Hepatocyte (in vitro differentiated cells): ENCODE results near the gene ALG9. TPM values are rescaled to one million over a fixed set of nuclear protein-coding genes. Genes with fewer than 3 reads are reported as not detected.

Source experiments
- DNase-seq: peaks from one replicate; pipeline ENCODE4 v3.0.0-alpha.2; 2016; ENCODE audit warnings: low spot score
- H2AFZ ChIP-seq: fragments of 200-600 bp; sonication (generic); 2 replicates; pipeline ENCODE4 v1.6.0; 2016; ENCODE audit warnings: antibody characterized with exemption, mild to moderate bottlenecking
- H3K27ac ChIP-seq: fragments of 200-600 bp; sonication (generic); 2 replicates; pipeline ENCODE4 v1.5.1; 2016; ENCODE audit warnings: mild to moderate bottlenecking
- H3K27me3 ChIP-seq: fragments of 200-600 bp; sonication (generic); 2 replicates; pipeline ENCODE4 v1.6.1; 2016
- H3K36me3 ChIP-seq: fragments of 200-600 bp; sonication (generic); replicated peaks from 2 replicates; pipeline ENCODE4 v1.5.1; 2016; ENCODE audit warnings: low read depth; ENCODE audit not compliant: insufficient read depth
- H3K4me1 ChIP-seq: fragments of 200-600 bp; sonication (generic); 2 replicates; pipeline ENCODE4 v1.5.1; 2016; ENCODE audit warnings: mild to moderate bottlenecking, moderate library complexity; ENCODE audit not compliant: insufficient read depth
- H3K4me2 ChIP-seq: fragments of 200-600 bp; sonication (generic); 2 replicates; pipeline ENCODE4 v1.6.0; 2016
- H3K4me3 ChIP-seq: fragments of 200-600 bp; sonication (generic); 2 replicates; pipeline ENCODE4 v1.5.1; 2016; ENCODE audit warnings: mild to moderate bottlenecking
- H3K79me2 ChIP-seq: fragments of 200-600 bp; sonication (generic); 2 replicates; pipeline ENCODE4 v1.6.0; 2017; ENCODE audit warnings: mild to moderate bottlenecking
- H3K9me2 ChIP-seq: fragments of 200-600 bp; sonication (generic); replicated peaks from 2 replicates; pipeline ENCODE4 v1.6.0; 2017; ENCODE audit warnings: mild to moderate bottlenecking; ENCODE audit not compliant: insufficient read depth
- H3K9me3 ChIP-seq: fragments of 200-600 bp; sonication (generic); 2 replicates; pipeline ENCODE4 v1.5.1; 2016; ENCODE audit warnings: low read depth, mild to moderate bottlenecking
- H4K20me1 ChIP-seq: fragments of 200-600 bp; sonication (generic); 2 replicates; pipeline ENCODE4 v1.6.0; 2016; ENCODE audit warnings: mild to moderate bottlenecking; ENCODE audit not compliant: insufficient read depth, poor library complexity, severe bottlenecking
- EZH2 ChIP-seq: fragments of 200-600 bp; sonication (generic); IDR thresholded peaks from 2 replicates; pipeline ENCODE4 v1.6.1; 2016; ENCODE audit warnings: antibody characterized with exemption, mild to moderate bottlenecking, borderline replicate concordance
- EZH2phosphoT487 ChIP-seq: fragments of 200-600 bp; sonication (generic); IDR thresholded peaks from one replicate; pipeline ENCODE4 v1.6.1; 2018; ENCODE audit warnings: antibody characterized with exemption, mild to moderate bottlenecking, low read depth, moderate library complexity; ENCODE audit not compliant: unreplicated experiment, severe bottlenecking
- WGBS: methylation state at CpG from one replicate; pipeline ENCODE4 v1.1.6; 2016; ENCODE audit warnings: low lambda C conversion rate; ENCODE audit errors: missing lambda C conversion rate; 5-methylcytosine and 5-hydroxymethylcytosine counted together
- polyA plus RNA-seq: library from polyadenylated mRNA; unstranded; fragments of >200 nt; fragmentation: Nextera tagmentation; extraction: Ambion mirVana; gene quantifications from 2 replicates; pipeline ENCODE4 v1.2.1, GENCODE V29; 2016
- total RNA-seq: library from RNA; depleted of rRNA; stranded (reverse); fragments of >200 nt; gene quantifications from 2 replicates; pipeline ENCODE4 v1.2.3, GENCODE V29; 2014
- TF ChIP-seq, protein P1 (sequence below): fragments of 200-600 bp; sonication (generic); IDR thresholded peaks from 2 replicates; pipeline ENCODE4 v1.5.1; 2016; ENCODE audit warnings: antibody characterized with exemption, mild to moderate bottlenecking; ENCODE audit not compliant: poor library complexity

The ALG9 gene
- total and polyA plus RNA-seq, 2 experiments from 2014 or later = 22.6 to 52.4 TPM

DNA sequence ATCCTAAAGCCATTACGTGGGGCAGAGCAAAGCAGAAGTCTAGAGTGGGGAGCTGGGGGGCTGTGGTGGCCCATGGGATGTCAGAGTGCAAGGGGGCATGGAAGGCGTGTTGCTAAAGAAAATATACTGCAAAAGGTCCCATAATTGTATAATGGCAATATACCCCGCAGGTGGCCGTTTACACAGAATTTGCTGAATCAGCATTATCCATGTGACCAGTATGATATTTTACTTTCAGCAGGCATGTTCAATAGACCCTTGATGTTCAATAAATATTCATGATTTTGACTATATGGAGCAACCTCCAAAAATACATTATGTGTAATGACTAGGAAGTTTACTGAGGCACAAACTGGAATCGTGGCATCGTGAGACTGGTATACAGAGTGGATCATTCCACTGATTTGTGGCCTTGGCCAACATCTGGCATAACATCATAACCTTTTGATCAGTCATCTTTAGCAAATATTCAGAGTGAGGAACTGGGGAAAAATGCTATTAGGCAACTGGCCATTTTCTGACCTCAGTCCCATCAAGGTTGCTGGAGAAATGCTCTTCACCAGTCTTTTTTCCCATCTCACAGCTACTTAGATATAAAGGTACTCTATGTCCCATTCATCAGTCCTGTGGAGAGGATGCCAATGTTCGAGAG, 75.9 kb downstream of the ALG9 start:
- Histone ChIP-seq H3K9me3 (no peaks in the 10 kb centered on the region), H3K4me1 (no peaks in the 10 kb centered on the region), H2AFZ (no peak overlapping the region), H3K79me2 (no peaks in the 10 kb centered on the region), H4K20me1 (no peaks in the 10 kb centered on the region), H3K4me3 (no peak overlapping the region), H3K27ac (no peak overlapping the region), H3K36me3 (no peaks in the 10 kb centered on the region), H3K27me3 (no peaks in the 10 kb centered on the region), H3K4me2 (no peak overlapping the region), H3K9me2 (no peaks in the 10 kb centered on the region)
- TF ChIP-seq, protein P1, sequence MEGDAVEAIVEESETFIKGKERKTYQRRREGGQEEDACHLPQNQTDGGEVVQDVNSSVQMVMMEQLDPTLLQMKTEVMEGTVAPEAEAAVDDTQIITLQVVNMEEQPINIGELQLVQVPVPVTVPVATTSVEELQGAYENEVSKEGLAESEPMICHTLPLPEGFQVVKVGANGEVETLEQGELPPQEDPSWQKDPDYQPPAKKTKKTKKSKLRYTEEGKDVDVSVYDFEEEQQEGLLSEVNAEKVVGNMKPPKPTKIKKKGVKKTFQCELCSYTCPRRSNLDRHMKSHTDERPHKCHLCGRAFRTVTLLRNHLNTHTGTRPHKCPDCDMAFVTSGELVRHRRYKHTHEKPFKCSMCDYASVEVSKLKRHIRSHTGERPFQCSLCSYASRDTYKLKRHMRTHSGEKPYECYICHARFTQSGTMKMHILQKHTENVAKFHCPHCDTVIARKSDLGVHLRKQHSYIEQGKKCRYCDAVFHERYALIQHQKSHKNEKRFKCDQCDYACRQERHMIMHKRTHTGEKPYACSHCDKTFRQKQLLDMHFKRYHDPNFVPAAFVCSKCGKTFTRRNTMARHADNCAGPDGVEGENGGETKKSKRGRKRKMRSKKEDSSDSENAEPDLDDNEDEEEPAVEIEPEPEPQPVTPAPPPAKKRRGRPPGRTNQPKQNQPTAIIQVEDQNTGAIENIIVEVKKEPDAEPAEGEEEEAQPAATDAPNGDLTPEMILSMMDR = no peak
- TF ChIP-seq EZH2phosphoT487 (no peak), EZH2 (no peak)
- DNase-seq = no peak
- WGBS = 96% methylated on average over 7 of the region's 7 CpGs

GRCh38 chr11:111793863-111794262, 77.5 kb downstream of the ALG9 start:
- TF ChIP-seq, protein P1 = no peak
- no peak for TF ChIP-seq EZH2phosphoT487
- TF ChIP-seq EZH2 = no peak
- Histone ChIP-seq H2AFZ (no peak overlapping the region), H3K4me2 (no peak overlapping the region), H3K4me1 (no peaks in the 10 kb centered on the region), H3K79me2 (no peaks in the 10 kb centered on the region), H3K27me3 (no peaks in the 10 kb centered on the region), H3K9me2 (no peaks in the 10 kb centered on the region), H3K9me3 (no peaks in the 10 kb centered on the region), H3K36me3 (no peaks in the 10 kb centered on the region), H4K20me1 (no peaks in the 10 kb centered on the region), H3K27ac (no peak overlapping the region), H3K4me3 (no peak overlapping the region)
- WGBS = 85% methylated on average over 5 of the region's 5 CpGs
- DNase-seq = no peak

- H3K36me3 ChIP-seq = no peaks in the 10 kb centered on the region
- 90% methylated on average over 6 of the region's 6 CpGs for WGBS
- H3K9me3 ChIP-seq = no peaks in the 10 kb centered on the region
- TF ChIP-seq, protein P1 = no peak
- TF ChIP-seq EZH2 = no peak
- TF ChIP-seq EZH2phosphoT487 = no peak
- H4K20me1 ChIP-seq = no peaks in the 10 kb centered on the region
- DNase-seq = no peak
- H2AFZ ChIP-seq = no peak overlapping the region
- no peaks in the 10 kb centered on the region for H3K4me1 ChIP-seq
- no peak overlapping the region for H3K4me3 ChIP-seq
- H3K27ac ChIP-seq = no peak overlapping the region
- no peaks in the 10 kb centered on the region for H3K27me3 ChIP-seq
- no peak overlapping the region for H3K4me2 ChIP-seq
- H3K79me2 ChIP-seq = no peaks in the 10 kb centered on the region
- no peaks in the 10 kb centered on the region for H3K9me2 ChIP-seq
These were observed 78.4 kb downstream of the ALG9 start for GRCh38 chr11:111792955-111793500.
